Panc1 (cell line): Measurements from ENCODE around the gene CALML4. TPM values are rescaled to one million over a fixed set of nuclear protein-coding genes. Genes with fewer than 3 reads are reported as not detected.

Experiments
- ATAC-seq: fragments of 200-7000 bp; cut with Tn5 transposase; 2 replicates; pipeline ENCODE4 v1.9.1; 2020; ENCODE audit warnings: mild to moderate bottlenecking, moderate library complexity
- BruUV-seq: library from RNA; stranded (reverse); fragments of 400-500 nt; replicated peaks from 2 replicates; lab custom pipeline; 2021; lab: Mats Ljungman, UMichigan
- CTCF ChIA-PET: fragments of 300-600 bp; sonication (Branson Sonifier 250); formaldehyde crosslinking; loops from one replicate; lab custom pipeline; 2022; ENCODE audit warnings: antibody characterized with exemption; lab: Charles Lee
- POLR2A ChIA-PET: fragments of 300-600 bp; sonication (Branson Sonifier 250); formaldehyde crosslinking; loops from one replicate; lab custom pipeline; 2022; ENCODE audit warnings: antibody characterized with exemption; lab: Charles Lee
- DNase-seq: peaks from one replicate; pipeline ENCODE4 v3.0.0-alpha.2; 2010; ENCODE audit warnings: low read depth, low spot score
- H3K27ac ChIP-seq: 2 replicates; pipeline ENCODE4 v1.5.1; 2011; ENCODE audit warnings: mild to moderate bottlenecking, low read length, inconsistent platforms
- H3K27me3 ChIP-seq: fragments of 200-500 bp; sonication (Bioruptor generic); 2 replicates; pipeline ENCODE4 v1.6.0; 2014; ENCODE audit warnings: low read length, inconsistent platforms; ENCODE audit not compliant: control insufficient read depth, insufficient read depth
- H3K36me3 ChIP-seq: fragments of 200-500 bp; sonication (Bioruptor generic); 2 replicates; pipeline ENCODE4 v1.5.1; 2014; ENCODE audit warnings: inconsistent platforms, mild to moderate bottlenecking, low read length, moderate library complexity; ENCODE audit not compliant: control insufficient read depth, insufficient read depth
- H3K4me1 ChIP-seq: 2 replicates; pipeline ENCODE4 v1.5.1; 2011; ENCODE audit warnings: inconsistent platforms, mild to moderate bottlenecking, low read length, moderate library complexity; ENCODE audit not compliant: control insufficient read depth, insufficient read depth
- H3K4me3 ChIP-seq, 2 experiments: 2 replicates each; pipeline ENCODE4 v1.5.1; 2011 to 2012; ENCODE audit warnings: low read depth in 2 of 2, low read length in 2 of 2, mild to moderate bottlenecking in 2 of 2, inconsistent platforms in 1 of 2, moderate library complexity in 1 of 2
- H3K9me3 ChIP-seq: fragments of 200-500 bp; sonication (Bioruptor generic); 2 replicates; pipeline ENCODE4 v1.5.1; 2014; ENCODE audit warnings: low read depth, mild to moderate bottlenecking, inconsistent platforms, low read length, moderate library complexity; ENCODE audit not compliant: control insufficient read depth, insufficient read depth
- CTCF ChIP-seq: fragments of 450-650 bp; IDR thresholded peaks from 2 replicates; pipeline ENCODE4 v1.5.1; 2017; ENCODE audit warnings: mild to moderate bottlenecking
- POLR2AphosphoS5 ChIP-seq: IDR thresholded peaks from 2 replicates; pipeline ENCODE4 v1.6.1; 2012; ENCODE audit warnings: mild to moderate bottlenecking, low read depth, low read length, moderate library complexity
- REST ChIP-seq, 2 experiments: IDR thresholded peaks; 2 replicates each; pipeline ENCODE4 v1.6.1; 2011 to 2012; ENCODE audit warnings: low read depth in 2 of 2, control low read depth in 1 of 2, low read length in 1 of 2, mild to moderate bottlenecking in 1 of 2, moderate library complexity in 1 of 2; ENCODE audit not compliant: insufficient read depth in 1 of 2
- SIN3A ChIP-seq: IDR thresholded peaks from 2 replicates; pipeline ENCODE4 v1.6.1; 2012; ENCODE audit warnings: low read depth, mild to moderate bottlenecking, low read length, moderate library complexity, borderline replicate concordance; ENCODE audit not compliant: insufficient read depth
- TCF7L2 ChIP-seq: IDR thresholded peaks from 2 replicates; pipeline ENCODE4 v1.6.1; 2011; ENCODE audit warnings: mild to moderate bottlenecking, low read depth, low read length, inconsistent platforms
- in situ Hi-C: cut with HindIII; loops from 2 replicates; pipeline ENCODE4 v1.10.0; 2016; ENCODE audit warnings: low sequenced_read_pairs, low pct_unique_long_range_greater_than_20kb
- intact Hi-C: fragments of 100-400 bp; cut with micrococcal nuclease; formaldehyde crosslinking; loops from one replicate; pipeline ENCODE4 v1.10.0; 2022; ENCODE audit not compliant: unreplicated experiment
- total RNA-seq: library from RNA; stranded (reverse); gene quantifications from one replicate; pipeline ENCODE4 v1.2.1, GENCODE V29; 2021; ENCODE audit not compliant: unreplicated experiment

CALML4 gene
- total RNA-seq, 1 experiment from 2014 or later: 5.4 TPM

DNA sequence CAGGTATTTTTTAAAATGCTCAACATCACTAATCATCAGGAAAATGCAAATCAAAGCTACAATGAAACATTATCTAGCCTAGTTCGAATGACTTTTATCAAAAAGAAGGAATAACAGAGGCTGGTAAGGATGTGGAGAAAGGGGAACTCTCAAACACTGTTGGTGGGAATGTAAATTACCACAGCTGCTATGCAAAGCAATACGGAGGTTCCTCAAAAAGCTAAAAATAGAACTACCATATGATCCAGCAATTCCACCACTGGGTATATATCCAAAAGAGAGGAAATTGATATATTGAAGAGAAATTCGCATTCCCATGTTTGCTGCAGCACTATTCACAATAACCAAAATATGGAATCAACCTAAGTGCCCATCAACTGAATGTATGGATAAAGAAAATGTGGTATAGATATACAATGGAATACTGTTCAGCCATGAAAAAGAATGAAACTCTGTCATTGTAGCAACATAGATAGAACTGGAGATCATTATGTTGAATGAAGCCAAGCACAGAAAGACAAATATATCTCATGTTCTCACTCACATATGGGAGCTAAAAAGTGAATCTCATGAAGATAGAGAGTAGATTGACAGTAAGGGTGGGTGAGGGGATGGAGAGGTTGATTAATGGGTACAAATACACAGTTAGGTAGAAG, 44.1 kb upstream of the CALML4 start:
- ChIA-PET CTCF (interaction anchor here (1.2 kb wide), 1 partner anchor 57 kb away, joined by 4 read pairs; no protein-coding TSS in a partner anchor), POLR2A (interaction anchor here (0.7 kb wide), 1 partner anchor 12 kb away, joined by 3 read pairs; no protein-coding TSS in a partner anchor)
- ATAC-seq (no peak), DNase-seq (no peak)
- H3K9me3 ChIP-seq: 0 out of 2 replicates have a peak, but pooled peaks cover 2% of the 10 kb centered on the region
- H3K27ac ChIP-seq: no peak overlapping the region
- H3K36me3 ChIP-seq: no peaks in the 10 kb centered on the region
- no peaks in the 10 kb centered on the region; the same call in 1 of the 2 replicates for H3K27me3 ChIP-seq
- in situ Hi-C loops (no loop called here), intact Hi-C loops (no loop called here)
- BruUV-seq: no TSS peak
- TF ChIP-seq POLR2AphosphoS5 (no peak), TCF7L2 (no peak), SIN3A (no peak), CTCF (no peak), REST (IDR thresholded peaks at IDR 0.05; ENCODE audit: insufficient read depth in 1 of 2, low read depth in 2 of 2, low read length in 1 of 2) (no peak)
- no peaks in the 10 kb centered on the region for H3K4me1 ChIP-seq
- no peak overlapping the region for H3K4me3 ChIP-seq

DNA sequence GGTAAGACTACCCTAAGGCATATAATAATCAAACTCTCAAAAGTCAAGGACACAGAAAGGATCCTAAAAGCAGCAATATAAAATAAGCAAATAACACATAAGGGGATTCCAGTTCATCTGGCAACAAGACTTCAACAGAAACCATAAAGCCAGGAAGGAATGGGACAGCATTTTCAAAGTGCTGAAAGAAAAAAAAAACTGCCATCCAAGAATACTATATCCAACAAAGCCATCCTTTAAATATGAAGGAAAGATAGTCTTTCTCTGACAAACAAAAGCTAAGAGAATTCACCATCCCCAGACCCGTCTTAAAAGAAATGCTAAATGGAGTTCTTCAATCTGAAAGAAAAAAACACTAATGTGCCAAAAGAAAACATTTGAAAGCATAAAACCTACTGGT, 39.1 kb upstream of the CALML4 start:
- no peaks in the 10 kb centered on the region for H3K36me3 ChIP-seq
- in situ Hi-C loops (no loop called here), intact Hi-C loops (no loop called here)
- H3K27me3 ChIP-seq: no peaks in the 10 kb centered on the region
- no peak overlapping the region for H3K27ac ChIP-seq
- TF ChIP-seq REST (IDR thresholded peaks at IDR 0.05; ENCODE audit: insufficient read depth in 1 of 2, low read depth in 2 of 2, low read length in 1 of 2) (no peak), CTCF (no peak), SIN3A (no peak), POLR2AphosphoS5 (no peak), TCF7L2 (no peak)
- no peaks in the 10 kb centered on the region for H3K4me1 ChIP-seq
- ATAC-seq (no peak), DNase-seq (no peak)
- CTCF ChIA-PET: no interaction called here
- POLR2A ChIA-PET: interaction anchor here (0.6 to 0.7 kb wide), 2 partner anchors 342 to 555 kb away, joined by 3 read pairs; no protein-coding TSS in a partner anchor
- BruUV-seq: no TSS peak
- H3K4me3 ChIP-seq: no peak overlapping the region
- 0 out of 2 replicates have a peak, but pooled peaks cover 4% of the 10 kb centered on the region for H3K9me3 ChIP-seq
